OCI-LY1 (cell line): Measurements from ENCODE around the gene PAK5.

ENCODE experiments used
- H2AFZ ChIP-seq: fragments of 200-600 bp; sonication (generic), shearing (Covaris generic); 2 replicates; pipeline ENCODE4 v1.6.0; 2014; ENCODE audit warnings: antibody characterized with exemption, mild to moderate bottlenecking, low read length
- H3F3A ChIP-seq: fragments of 200-600 bp; sonication (generic), shearing (Covaris generic); 2 replicates; pipeline ENCODE4 v1.6.0; 2014; ENCODE audit warnings: mild to moderate bottlenecking, antibody characterized with exemption, low read length, moderate library complexity; ENCODE audit not compliant: insufficient read depth
- H3K27ac ChIP-seq: fragments of 200-600 bp; sonication (generic); 2 replicates; pipeline ENCODE4 v1.5.1; 2014; ENCODE audit warnings: low read length, mixed run types, mild to moderate bottlenecking, low read depth; ENCODE audit not compliant: poor library complexity, severe bottlenecking
- H3K27me3 ChIP-seq: fragments of 200-600 bp; sonication (generic); 2 replicates; pipeline ENCODE4 v1.6.0; 2014; ENCODE audit warnings: antibody characterized with exemption, mild to moderate bottlenecking, low read length, moderate library complexity; ENCODE audit not compliant: insufficient read depth
- H3K36me3 ChIP-seq: fragments of 200-600 bp; sonication (generic); 2 replicates; pipeline ENCODE4 v1.6.1; 2014; ENCODE audit warnings: mild to moderate bottlenecking, antibody characterized with exemption, low read length, moderate library complexity, mixed read lengths; ENCODE audit not compliant: insufficient read depth
- H3K4me1 ChIP-seq: fragments of 200-600 bp; sonication (generic); 2 replicates; pipeline ENCODE4 v1.5.1; 2014; ENCODE audit warnings: mild to moderate bottlenecking, low read length, moderate library complexity; ENCODE audit not compliant: insufficient read depth, severe bottlenecking
- H3K4me2 ChIP-seq: fragments of 200-600 bp; sonication (generic), shearing (Covaris generic); 2 replicates; pipeline ENCODE4 v1.6.1; 2014; ENCODE audit warnings: low read length
- H3K4me3 ChIP-seq: fragments of 200-600 bp; sonication (generic); 2 replicates; pipeline ENCODE4 v1.5.1; 2014; ENCODE audit warnings: low read length, low read depth, mild to moderate bottlenecking, mixed read lengths; ENCODE audit not compliant: poor library complexity, severe bottlenecking
- H3K79me2 ChIP-seq: fragments of 200-600 bp; shearing (Covaris generic); 2 replicates; pipeline ENCODE4 v1.6.1; 2016; ENCODE audit warnings: mixed run types, low read length, mixed read lengths; ENCODE audit not compliant: insufficient read depth
- H3K9ac ChIP-seq: fragments of 200-600 bp; sonication (generic), shearing (Covaris generic); 2 replicates; pipeline ENCODE4 v1.6.1; 2014; ENCODE audit warnings: mild to moderate bottlenecking, low read length, mixed read lengths
- H3K9me2 ChIP-seq: fragments of 200-600 bp; sonication (generic), shearing (Covaris generic); 2 replicates; pipeline ENCODE4 v1.6.1; 2014; ENCODE audit warnings: low read depth, mild to moderate bottlenecking, low read length, mixed read lengths
- H3K9me3 ChIP-seq: fragments of 200-600 bp; shearing (Covaris generic); 2 replicates; pipeline ENCODE4 v1.6.1; 2014; ENCODE audit warnings: low read length, mixed read lengths
- H4K20me1 ChIP-seq: fragments of 200-600 bp; sonication (generic), shearing (Covaris generic); 2 replicates; pipeline ENCODE4 v1.6.0; 2016; ENCODE audit warnings: mild to moderate bottlenecking, low read length; ENCODE audit not compliant: insufficient read depth
- EZH2 ChIP-seq: fragments of 200-600 bp; sonication (generic), shearing (Covaris generic); IDR thresholded peaks from 2 replicates; pipeline ENCODE4 v1.8.0; 2017; ENCODE audit warnings: borderline replicate concordance, mixed run types, mild to moderate bottlenecking, antibody characterized with exemption, low read length, moderate library complexity, mixed read lengths
- TF ChIP-seq, protein P1 (sequence below): fragments of 200-600 bp; sonication (generic), shearing (Covaris generic); IDR thresholded peaks from 2 replicates; pipeline ENCODE4 v1.5.1; 2017; ENCODE audit warnings: mild to moderate bottlenecking, antibody characterized with exemption, low read length, moderate library complexity, mixed read lengths

The PAK5 gene

DNA sequence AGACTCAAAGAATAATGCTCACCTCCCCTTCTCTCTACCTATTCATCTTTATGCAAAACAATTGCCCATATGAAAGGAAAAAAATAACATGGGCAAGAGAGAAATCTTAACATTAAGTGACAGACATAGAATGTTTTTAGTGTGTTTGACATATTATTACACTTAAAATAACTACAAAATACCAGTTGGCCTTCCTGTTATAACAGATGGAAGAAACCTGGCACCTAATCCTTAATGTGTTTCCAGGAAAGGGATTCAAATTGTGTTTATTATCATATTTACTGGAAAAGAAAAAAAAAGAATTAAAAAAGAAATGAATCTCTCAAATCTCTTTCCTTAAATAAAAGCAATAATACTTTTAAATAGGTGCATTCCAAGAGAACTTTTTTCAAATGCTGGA is 165.9 kb downstream of the PAK5 start:
- no peaks in the 10 kb centered on the region for H3K4me1 ChIP-seq
- H2AFZ ChIP-seq = no peak overlapping the region
- no peak overlapping the region for H3K27ac ChIP-seq
- TF ChIP-seq, protein P1, sequence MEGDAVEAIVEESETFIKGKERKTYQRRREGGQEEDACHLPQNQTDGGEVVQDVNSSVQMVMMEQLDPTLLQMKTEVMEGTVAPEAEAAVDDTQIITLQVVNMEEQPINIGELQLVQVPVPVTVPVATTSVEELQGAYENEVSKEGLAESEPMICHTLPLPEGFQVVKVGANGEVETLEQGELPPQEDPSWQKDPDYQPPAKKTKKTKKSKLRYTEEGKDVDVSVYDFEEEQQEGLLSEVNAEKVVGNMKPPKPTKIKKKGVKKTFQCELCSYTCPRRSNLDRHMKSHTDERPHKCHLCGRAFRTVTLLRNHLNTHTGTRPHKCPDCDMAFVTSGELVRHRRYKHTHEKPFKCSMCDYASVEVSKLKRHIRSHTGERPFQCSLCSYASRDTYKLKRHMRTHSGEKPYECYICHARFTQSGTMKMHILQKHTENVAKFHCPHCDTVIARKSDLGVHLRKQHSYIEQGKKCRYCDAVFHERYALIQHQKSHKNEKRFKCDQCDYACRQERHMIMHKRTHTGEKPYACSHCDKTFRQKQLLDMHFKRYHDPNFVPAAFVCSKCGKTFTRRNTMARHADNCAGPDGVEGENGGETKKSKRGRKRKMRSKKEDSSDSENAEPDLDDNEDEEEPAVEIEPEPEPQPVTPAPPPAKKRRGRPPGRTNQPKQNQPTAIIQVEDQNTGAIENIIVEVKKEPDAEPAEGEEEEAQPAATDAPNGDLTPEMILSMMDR = no peak
- no peak for TF ChIP-seq EZH2
- H3K4me2 ChIP-seq = no peak overlapping the region
- no peaks in the 10 kb centered on the region for H3K36me3 ChIP-seq
- no peaks in the 10 kb centered on the region for H3K27me3 ChIP-seq
- H3F3A ChIP-seq = no peaks in the 10 kb centered on the region
- H4K20me1 ChIP-seq = no peaks in the 10 kb centered on the region
- H3K4me3 ChIP-seq = no peak overlapping the region
- no peaks in the 10 kb centered on the region for H3K9me3 ChIP-seq
- H3K79me2 ChIP-seq = no peaks in the 10 kb centered on the region
- no peaks in the 10 kb centered on the region for H3K9me2 ChIP-seq
- H3K9ac ChIP-seq = no peak overlapping the region

DNA sequence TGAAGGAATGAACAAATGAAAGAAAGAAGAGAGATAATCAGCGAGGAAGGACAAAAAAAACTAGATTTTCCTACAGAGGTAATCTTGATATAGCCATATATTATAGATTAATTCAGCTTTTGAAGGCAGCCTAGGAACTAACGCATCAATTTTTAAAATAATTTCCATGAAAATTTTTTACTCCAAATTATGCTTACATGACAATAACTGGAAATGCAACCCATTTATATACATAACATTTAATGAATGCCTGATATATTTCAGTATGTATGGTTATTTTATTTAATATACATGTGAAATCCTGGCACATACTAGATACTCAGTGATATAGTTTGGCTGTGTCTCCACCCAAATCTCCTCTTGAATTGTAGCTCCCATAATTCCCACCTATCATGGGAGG is 166.8 kb downstream of the PAK5 start:
- no peak overlapping the region for H3K27ac ChIP-seq
- no peaks in the 10 kb centered on the region for H3K79me2 ChIP-seq
- H3K36me3 ChIP-seq = no peaks in the 10 kb centered on the region
- no peaks in the 10 kb centered on the region for H3F3A ChIP-seq
- no peak overlapping the region for H2AFZ ChIP-seq
- H3K9ac ChIP-seq = no peak overlapping the region
- H4K20me1 ChIP-seq = no peaks in the 10 kb centered on the region
- no peaks in the 10 kb centered on the region for H3K27me3 ChIP-seq
- no peak overlapping the region for H3K4me3 ChIP-seq
- no peaks in the 10 kb centered on the region for H3K9me3 ChIP-seq
- H3K4me2 ChIP-seq = no peak overlapping the region
- TF ChIP-seq, protein P1 = no peak
- TF ChIP-seq EZH2 = no peak
- H3K9me2 ChIP-seq = no peaks in the 10 kb centered on the region
- H3K4me1 ChIP-seq = no peaks in the 10 kb centered on the region

DNA sequence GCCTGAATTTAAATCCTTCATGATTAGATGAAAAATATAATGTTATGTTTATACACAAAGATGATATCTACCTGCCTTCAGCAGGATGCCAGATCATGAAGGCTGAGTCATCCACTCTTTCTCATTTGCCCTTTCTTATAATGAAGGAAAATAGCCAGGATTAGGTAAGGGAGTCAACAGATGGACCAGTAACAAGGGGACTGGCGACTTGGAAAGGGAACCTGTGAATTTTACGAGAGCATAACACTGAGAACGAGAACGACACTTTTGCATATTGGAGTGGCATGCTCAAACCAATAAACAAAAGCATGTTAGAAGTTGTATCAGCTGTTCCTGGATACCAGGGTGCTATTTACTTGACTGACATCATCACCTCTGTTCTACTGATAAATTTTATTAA is 170.5 kb downstream of the PAK5 start:
- H3K9me3 ChIP-seq = no peaks in the 10 kb centered on the region
- H3K27ac ChIP-seq = no peak overlapping the region
- H3K4me2 ChIP-seq = no peak overlapping the region
- no peaks in the 10 kb centered on the region for H3K79me2 ChIP-seq
- no peaks in the 10 kb centered on the region for H3K4me1 ChIP-seq
- H2AFZ ChIP-seq = no peak overlapping the region
- TF ChIP-seq, protein P1 = no peak
- no peak for TF ChIP-seq EZH2
- H3K4me3 ChIP-seq = no peak overlapping the region
- no peak overlapping the region for H3K9ac ChIP-seq
- no peaks in the 10 kb centered on the region for H3K27me3 ChIP-seq
- no peaks in the 10 kb centered on the region for H3K9me2 ChIP-seq
- no peaks in the 10 kb centered on the region for H3F3A ChIP-seq
- H3K36me3 ChIP-seq = no peaks in the 10 kb centered on the region
- H4K20me1 ChIP-seq = no peaks in the 10 kb centered on the region
